SK-N-SH (cell line): ENCODE data around the gene PTK6. TPM values are rescaled to one million over a fixed set of nuclear protein-coding genes. Genes with fewer than 3 reads are reported as not detected.

Experiments
- CTCF ChIA-PET: fragments of 300-600, 350-600 bp; formaldehyde crosslinking; extraction: SDS; loops from one replicate; lab custom pipeline; 2021; lab: Yijun Ruan, JAX
- POLR2A ChIA-PET: fragments of 350-600 bp; sonication (Branson Sonifier 250); formaldehyde crosslinking; extraction: SDS; loops from one replicate; lab custom pipeline; 2020; ENCODE audit warnings: antibody characterized with exemption, inconsistent platforms; lab: Yijun Ruan, JAX
- DNase-seq: peaks from one replicate; pipeline ENCODE4 v3.0.0; 2012
- H2AFZ ChIP-seq: fragments of 200-600 bp; sonication (generic); 2 replicates; pipeline ENCODE4 v1.8.1; 2016; ENCODE audit warnings: antibody characterized with exemption, mild to moderate bottlenecking, low read depth
- H3F3A ChIP-seq: fragments of 200-600 bp; sonication (generic); replicated peaks from 2 replicates; pipeline ENCODE3; 2016; ENCODE audit warnings: antibody characterized with exemption, mild to moderate bottlenecking; ENCODE audit not compliant: insufficient read depth
- H3K27ac ChIP-seq, 2 experiments: fragments of 200-500 bp in 1 of 2; fragments of 200-600 bp in 1 of 2; sonication (Bioruptor generic) in 1 of 2; sonication (generic), shearing (Covaris generic) in 1 of 2; 2 replicates each; pipeline versions ENCODE4 v1.5.1 to v1.6.1; 2014 to 2016; ENCODE audit warnings: low read depth in 2 of 2, inconsistent platforms in 1 of 2, low read length in 1 of 2, mild to moderate bottlenecking in 1 of 2, mixed read lengths in 1 of 2
- H3K27me3 ChIP-seq: fragments of 200-600 bp; sonication (generic), shearing (Covaris generic); 2 replicates; pipeline ENCODE4 v1.6.1; 2016; ENCODE audit warnings: mixed run types; ENCODE audit not compliant: insufficient read depth
- H3K36me3 ChIP-seq, 2 experiments: fragments of 200-500 bp in 1 of 2; fragments of 200-600 bp in 1 of 2; sonication (Bioruptor generic) in 1 of 2; sonication (generic) in 1 of 2; replicated peaks in 1 of 2; 2 replicates each; pipeline versions ENCODE3 to v1.5.1; 2014 to 2016; ENCODE audit warnings: low read length in 1 of 2, mild to moderate bottlenecking in 1 of 2; ENCODE audit not compliant: insufficient read depth in 2 of 2, control insufficient read depth in 1 of 2
- H3K4me1 ChIP-seq, 2 experiments: fragments of 200-500 bp in 1 of 2; fragments of 200-600 bp in 1 of 2; sonication (Bioruptor generic) in 1 of 2; sonication (generic), shearing (Covaris generic) in 1 of 2; 2 replicates each; pipeline versions ENCODE4 v1.5.1 to v1.6.1; 2014 to 2016; ENCODE audit warnings: low read depth in 1 of 2, low read length in 1 of 2, mixed run types in 1 of 2; ENCODE audit not compliant: insufficient read depth in 2 of 2, control insufficient read depth in 1 of 2
- H3K4me2 ChIP-seq: fragments of 200-600 bp; sonication (generic), shearing (Covaris generic); 2 replicates; pipeline ENCODE4 v1.6.1; 2017; ENCODE audit warnings: mixed run types
- H3K4me3 ChIP-seq, 2 experiments: fragments of 200-500 bp in 1 of 2; fragments of 200-600 bp in 1 of 2; sonication (Bioruptor generic) in 1 of 2; sonication (generic), shearing (Covaris generic) in 1 of 2; 2 replicates each; pipeline versions ENCODE4 v1.5.1 to v1.8.1; 2014 to 2016; ENCODE audit warnings: low read depth in 2 of 2, inconsistent platforms in 1 of 2, low read length in 1 of 2, mild to moderate bottlenecking in 1 of 2, mixed read lengths in 1 of 2, moderate library complexity in 1 of 2
- H3K79me2 ChIP-seq: fragments of 200-600 bp; sonication (generic); 2 replicates; pipeline ENCODE4 v1.8.1; 2017; ENCODE audit warnings: mild to moderate bottlenecking; ENCODE audit not compliant: insufficient read depth
- H3K9ac ChIP-seq: fragments of 200-600 bp; sonication (generic); 2 replicates; pipeline ENCODE4 v1.6.1; 2017; ENCODE audit warnings: mixed run types
- H3K9me2 ChIP-seq: fragments of 200-600 bp; sonication (generic); 2 replicates; pipeline ENCODE4 v1.6.1; 2017; ENCODE audit warnings: mixed run types
- H3K9me3 ChIP-seq: fragments of 200-600 bp; sonication (generic); 2 replicates; pipeline ENCODE4 v1.6.1; 2017; ENCODE audit warnings: mixed run types, mild to moderate bottlenecking, moderate library complexity
- H4K20me1 ChIP-seq: fragments of 200-600 bp; sonication (generic); 2 replicates; pipeline ENCODE4 v1.6.1; 2017; ENCODE audit warnings: mild to moderate bottlenecking, mixed run types; ENCODE audit not compliant: insufficient read depth
- CHD2 ChIP-seq: fragments of 150-350 bp; IDR thresholded peaks from 2 replicates; pipeline ENCODE4 v1.6.1; 2018; ENCODE audit warnings: low read length; ENCODE audit not compliant: partially characterized antibody
- CTCF ChIP-seq: fragments of 200-600 bp; sonication (generic); IDR thresholded peaks from 2 replicates; pipeline ENCODE4 v1.6.1; 2017; ENCODE audit warnings: antibody characterized with exemption, mild to moderate bottlenecking, moderate library complexity
- EP300 ChIP-seq, 2 experiments: IDR thresholded peaks; 2 replicates each; pipeline versions ENCODE4 v1.4.0 to v1.6.1; 2012; ENCODE audit warnings: borderline replicate concordance in 1 of 2, low read depth in 1 of 2, low read length in 1 of 2
- EZH2phosphoT487 ChIP-seq: fragments of 200-600 bp; sonication (generic); IDR thresholded peaks from 2 replicates; pipeline ENCODE4 v1.6.1; 2017; ENCODE audit warnings: low read depth, mixed run types, mild to moderate bottlenecking, antibody characterized with exemption, moderate library complexity, borderline replicate concordance
- FOSL2 ChIP-seq: IDR thresholded peaks from 2 replicates; pipeline ENCODE4 v1.4.0; 2012; ENCODE audit warnings: low read depth, mild to moderate bottlenecking, moderate library complexity, borderline replicate concordance
- GATA2 ChIP-seq: sonication (generic); formaldehyde crosslinking; IDR thresholded peaks from 2 replicates; pipeline ENCODE4 v1.5.0; 2020; ENCODE audit warnings: mild to moderate bottlenecking, missing genetic modification reagents
- JUND ChIP-seq: IDR thresholded peaks from 2 replicates; pipeline ENCODE4 v1.4.0; 2012
- MAX ChIP-seq: IDR thresholded peaks from 2 replicates; pipeline ENCODE4 v1.4.0; 2012; ENCODE audit warnings: low read depth
- MEF2A ChIP-seq: IDR thresholded peaks from 2 replicates; pipeline ENCODE4 v1.4.0; 2012; ENCODE audit warnings: low read depth, borderline replicate concordance
- MXI1 ChIP-seq: IDR thresholded peaks from 2 replicates; pipeline ENCODE4 v1.6.1; 2012; ENCODE audit warnings: mild to moderate bottlenecking, low read depth, low read length, improper control_type of control experiment
- NRF1 ChIP-seq: IDR thresholded peaks from 2 replicates; pipeline ENCODE4 v1.6.1; 2012; ENCODE audit warnings: low read depth, mild to moderate bottlenecking, low read length
- POLR2AphosphoS5 ChIP-seq: IDR thresholded peaks from 2 replicates; pipeline ENCODE4 v1.6.1; 2012; ENCODE audit warnings: low read depth, low read length
- RAD21 ChIP-seq: IDR thresholded peaks from 2 replicates; pipeline ENCODE4 v1.6.1; 2012; ENCODE audit warnings: mild to moderate bottlenecking, low read length
- RCOR1 ChIP-seq: fragments of 150-350 bp; IDR thresholded peaks from 2 replicates; pipeline ENCODE4 v1.6.1; 2017; ENCODE audit warnings: antibody characterized with exemption, low read length
- REST ChIP-seq: IDR thresholded peaks from 2 replicates; pipeline ENCODE4 v1.6.1; 2012; ENCODE audit warnings: mild to moderate bottlenecking, low read depth, low read length, moderate library complexity
- RFX5 ChIP-seq: IDR thresholded peaks from 2 replicates; pipeline ENCODE4 v1.6.1; 2012; ENCODE audit warnings: mild to moderate bottlenecking, improper control_type of control experiment, low read length
- RXRA ChIP-seq: IDR thresholded peaks from 2 replicates; pipeline ENCODE4 v1.4.0; 2012; ENCODE audit warnings: low read depth, mild to moderate bottlenecking, borderline replicate concordance
- TCF12 ChIP-seq: IDR thresholded peaks from 2 replicates; pipeline ENCODE4 v1.4.0; 2012
- TEAD4 ChIP-seq: IDR thresholded peaks from 2 replicates; pipeline ENCODE4 v1.4.0; 2012; ENCODE audit warnings: mild to moderate bottlenecking, borderline replicate concordance; ENCODE audit not compliant: insufficient read depth
- WGBS: methylation state at CpG from one replicate; pipeline ENCODE4 v1.1.6; 2017; ENCODE audit warnings: low lambda C conversion rate; 5-methylcytosine and 5-hydroxymethylcytosine counted together
- polyA plus RNA-seq, 3 experiments: library from polyadenylated mRNA; depleted of rRNA; stranded (reverse); fragments of >200 nt; gene quantifications; 2 replicates each; pipeline ENCODE4 v1.2.3, GENCODE V29; 2012

PTK6 gene
- polyA plus RNA-seq, 1 of the 3 experiments (the other 2 are of a cell fraction), result 0.07 TPM

- peak; percentile 87 for DNase-seq
- H3K9me2 ChIP-seq, result no peaks in the 10 kb centered on the region
- no peak within 1 kb of the TSS for H3K9ac ChIP-seq
- H3K27ac ChIP-seq, result peak within 1 kb of the TSS in 1 of 2 experiments; percentile 82; a peak in 2 of 4 replicates
- H3K36me3 ChIP-seq, result peaks cover 0 to 6% of the 10 kb centered on the region in 2 experiments
- no peaks in the 10 kb centered on the region for H3K79me2 ChIP-seq
- ChIA-PET POLR2A (no interaction called here), CTCF (interaction anchor here (1.1 kb wide), 1 partner anchor 28 kb away, joined by 3 read pairs; no protein-coding TSS in a partner anchor)
- peak within 1 kb of the TSS; percentile 69 for H3K4me2 ChIP-seq
- no peak within 1 kb of the TSS for H2AFZ ChIP-seq
- H3F3A ChIP-seq, result peaks cover 7% of the 10 kb centered on the region
- H3K4me1 ChIP-seq, result peaks cover 0 to 51% of the 10 kb centered on the region in 2 experiments; a peak in 1 of 4 replicates
- no peaks in the 10 kb centered on the region; the same call in 1 of the 2 replicates for H4K20me1 ChIP-seq
- WGBS, result under 1% methylated on average over 17 of the region's 58 CpGs
- peak within 1 kb of the TSS; percentile 52 to 53 for H3K4me3 ChIP-seq
- TF ChIP-seq FOSL2 (no peak), TEAD4 (no peak), EZH2phosphoT487 (no peak), GATA2 (CRISPR knock-in tag) (no peak), MXI1 (0 out of 2 replicates have a peak, but pooled peaks have one; percentile 6)
- H3K9me3 ChIP-seq, result no peaks in the 10 kb centered on the region
- no peaks in the 10 kb centered on the region for H3K27me3 ChIP-seq
These were observed 38.2 kb downstream of the PTK6 start, which contains the start of gene EEF1A2 for GRCh38 chr20:63498960-63499337. EEF1A2 (minus strand) TSS chr20:63499083; CDS start chr20:63497763, 1,320 bp downstream.

- POLR2A ChIA-PET, result interaction anchor here (0.8 to 3.3 kb wide), 3 partner anchors 23 to 41 kb away, joined by 4 to 31 read pairs (median 10); partner anchors contain the start of gene PPDPF
- CTCF ChIA-PET, result interaction anchor here (1.0 to 3.4 kb wide), 6 partner anchors 15 to 40 kb away, joined by 3 to 76 read pairs (median 27); partner anchors contain the start of genes PPDPF and PTK6
- no peak for TF ChIP-seq RFX5
- TF ChIP-seq MEF2A, result no peak
- TF ChIP-seq REST, result no peak
- no peak; the same call in 1 of the 2 replicates for TF ChIP-seq RAD21
- TF ChIP-seq JUND, result no peak
- no peak for TF ChIP-seq RXRA
- TF ChIP-seq MXI1, result peak; percentile 67
- peak; percentile 62; the same call in 1 of the 2 replicates for TF ChIP-seq FOSL2
- no peak for TF ChIP-seq NRF1
- peak; percentile 51 for TF ChIP-seq CHD2
- no peak for TF ChIP-seq CTCF
- TF ChIP-seq GATA2 (CRISPR knock-in tag), result peak; percentile 90
- TF ChIP-seq EP300 (IDR thresholded peaks at IDR 0.05; ENCODE audit: borderline replicate concordance in 1 of 2, low read depth in 1 of 2, low read length in 1 of 2), result no peak
- TF ChIP-seq TCF12, result peak; percentile 10; the same call in 1 of the 2 replicates
- TF ChIP-seq RCOR1, result no peak
- no peak for TF ChIP-seq POLR2AphosphoS5
- TF ChIP-seq MAX, result peak; percentile 14; the same call in 1 of the 2 replicates
These were observed 38.9 kb downstream of the PTK6 start for GRCh38 chr20:63497946-63498935.

More at GRCh38 chr20:63497946-63498935, 38.9 kb downstream of the PTK6 start:
- H3K9me3 ChIP-seq, result no peaks in the 10 kb centered on the region
- 4% methylated on average over 16 of the region's 60 CpGs for WGBS
- peak; percentile 90 for DNase-seq
- H3K4me3 ChIP-seq, result peak overlapping the region; percentile 52 to 53; a peak in 3 of 4 replicates
- H3K79me2 ChIP-seq, result no peaks in the 10 kb centered on the region
- H3F3A ChIP-seq, result peaks cover 7% of the 10 kb centered on the region
- peaks cover 0 to 6% of the 10 kb centered on the region in 2 experiments for H3K36me3 ChIP-seq
- H3K9ac ChIP-seq, result no peak overlapping the region
- H2AFZ ChIP-seq, result no peak overlapping the region
- H3K4me2 ChIP-seq, result peak overlapping the region; percentile 69
- no peaks in the 10 kb centered on the region; the same call in 1 of the 2 replicates for H4K20me1 ChIP-seq
- peak overlapping the region in 1 of 2 experiments; percentile 82; a peak in 2 of 4 replicates for H3K27ac ChIP-seq
- no peaks in the 10 kb centered on the region for H3K9me2 ChIP-seq
- peaks cover 0 to 47% of the 10 kb centered on the region in 2 experiments; a peak in 1 of 4 replicates for H3K4me1 ChIP-seq
- no peaks in the 10 kb centered on the region for H3K27me3 ChIP-seq
